ENCODE results near the gene FLRT1.

Gene FLRT1

DNA sequence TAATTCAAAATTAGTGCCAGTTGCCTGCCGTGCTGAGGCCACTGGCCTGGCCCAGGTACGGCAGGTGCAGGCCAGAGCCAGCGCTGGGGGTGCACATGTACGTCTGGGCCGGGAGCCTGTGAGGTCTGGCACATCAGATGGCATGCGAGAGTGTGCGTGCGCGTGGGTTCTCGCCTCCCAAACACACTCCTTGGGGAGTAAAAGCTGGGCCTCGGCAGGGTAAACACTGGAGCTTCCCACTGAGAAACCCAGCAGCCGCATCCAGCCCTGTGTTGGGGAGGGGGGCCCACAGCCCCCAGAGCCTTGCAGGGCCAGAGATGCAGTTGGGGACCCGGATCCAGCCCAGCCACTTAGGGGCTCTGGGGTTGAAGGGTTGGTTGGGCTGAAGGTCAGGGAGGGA, 37.8 kb downstream of the FLRT1 start:
- intact Hi-C loops (cut with DNase I) = no loop called here
- DNase-seq = peak in 4 of 42 donors; percentile 39 to 69 (median 58)

DNA sequence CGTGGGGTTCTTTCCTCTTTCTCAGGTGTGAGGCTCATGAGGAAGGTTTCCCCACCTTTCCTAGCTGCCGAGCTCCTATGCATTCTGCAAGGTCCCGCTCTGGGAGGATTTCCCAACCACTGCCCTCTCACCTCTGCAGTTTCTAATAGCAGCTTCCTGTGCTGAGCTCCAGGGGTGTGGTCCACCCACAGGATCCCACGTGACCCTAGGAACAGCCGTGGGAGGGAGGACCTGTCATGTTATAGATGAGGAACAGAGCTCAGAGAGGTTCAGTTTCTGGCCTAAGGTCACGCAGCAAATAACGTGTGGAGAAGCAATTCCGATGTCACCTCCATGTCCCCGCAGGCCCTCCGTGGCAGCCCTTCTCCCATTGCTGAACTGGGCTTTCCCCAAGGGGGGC, 38.5 kb downstream of the FLRT1 start:
- intact Hi-C loops (cut with DNase I) = no loop called here
- DNase-seq = peak in 41 of 42 donors; percentile 59 to 94 (median 84)

DNA sequence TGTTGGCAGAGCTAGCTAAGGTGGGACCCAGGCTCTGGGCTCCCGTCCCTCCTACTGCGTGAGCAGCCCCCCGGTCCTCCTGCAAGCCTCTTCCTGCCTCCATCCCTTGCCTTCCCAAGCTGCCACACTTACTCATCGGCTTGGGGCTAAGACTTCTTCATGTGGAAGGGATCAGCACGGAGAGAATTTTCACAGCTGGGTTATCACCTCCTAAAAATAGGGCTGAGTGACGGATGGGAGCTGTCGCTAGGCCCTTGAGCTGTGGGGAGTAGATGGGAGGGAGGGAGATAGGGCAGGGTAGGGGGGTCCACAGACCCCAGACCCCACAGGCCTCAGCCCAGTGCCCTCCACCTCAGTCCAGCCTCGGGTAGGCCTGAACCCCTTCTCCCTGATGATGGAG, 41.0 kb downstream of the FLRT1 start:
- intact Hi-C loops (cut with DNase I) = no loop called here
- DNase-seq = no peak

DNA sequence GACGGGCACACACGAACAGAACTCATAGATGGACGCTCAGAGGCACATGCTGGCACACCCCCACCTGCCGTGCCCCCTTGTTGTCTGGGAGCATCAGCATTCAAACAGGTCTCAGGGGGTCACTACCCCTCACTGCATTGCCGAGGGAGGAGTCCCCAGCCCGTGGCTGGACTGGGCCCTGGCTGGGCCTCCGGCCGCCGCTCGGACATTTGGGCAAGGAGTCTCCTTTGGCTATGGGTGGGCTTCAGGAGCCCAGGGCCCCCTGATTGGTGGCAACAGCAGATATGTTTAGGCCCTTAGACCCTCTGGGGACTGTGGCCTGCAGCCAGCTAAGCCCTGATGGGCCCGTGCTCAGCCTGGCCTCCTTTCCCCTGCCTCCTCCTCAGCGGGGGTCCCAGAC, 41.9 kb downstream of the FLRT1 start:
- intact Hi-C loops (cut with DNase I) = no loop called here
- no peak for DNase-seq

DNA sequence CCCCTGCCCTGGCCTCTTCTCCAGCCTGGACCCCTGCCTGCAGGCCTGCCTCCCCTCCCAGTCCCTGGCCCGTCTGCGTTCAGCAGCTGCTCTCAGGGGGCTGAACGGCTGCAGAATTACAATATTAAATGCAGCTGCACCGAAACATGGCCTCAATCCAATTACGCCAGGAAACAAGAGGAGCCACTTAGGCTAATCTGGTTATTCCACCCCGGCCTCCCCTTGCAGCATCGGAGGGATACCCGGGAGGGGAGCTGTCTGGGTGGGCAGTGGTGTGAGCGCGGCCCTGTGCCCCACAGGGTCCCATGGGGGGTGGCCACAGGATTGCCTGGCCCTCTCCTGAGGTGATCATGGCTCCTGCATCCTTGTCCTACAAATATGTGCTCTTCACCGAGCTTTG, 42.6 kb downstream of the FLRT1 start:
- intact Hi-C loops (cut with DNase I) = no loop called here
- peak in 1 of 42 donors; percentile 52 for DNase-seq

DNA sequence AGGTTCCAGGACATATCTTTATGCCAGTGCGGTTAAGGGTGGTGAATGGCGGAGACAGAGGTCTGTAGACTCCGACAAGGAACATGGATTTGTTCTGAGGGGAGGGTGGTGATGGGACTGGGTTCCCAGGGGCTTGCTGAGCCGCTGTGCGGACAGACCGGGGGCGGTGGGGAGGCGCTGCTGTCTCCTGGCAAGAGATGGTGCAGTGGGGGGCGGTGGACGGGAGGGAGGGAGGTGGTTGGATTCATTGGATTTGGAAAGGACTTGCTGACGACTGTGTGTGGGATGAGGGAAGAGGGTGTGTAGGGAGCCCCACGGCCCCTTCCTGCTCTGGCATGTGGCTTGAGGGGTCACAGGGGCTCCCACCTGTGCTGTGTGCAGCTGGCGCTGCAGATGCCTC, 43.2 kb downstream of the FLRT1 start:
- intact Hi-C loops (cut with DNase I) = no loop called here

DNA sequence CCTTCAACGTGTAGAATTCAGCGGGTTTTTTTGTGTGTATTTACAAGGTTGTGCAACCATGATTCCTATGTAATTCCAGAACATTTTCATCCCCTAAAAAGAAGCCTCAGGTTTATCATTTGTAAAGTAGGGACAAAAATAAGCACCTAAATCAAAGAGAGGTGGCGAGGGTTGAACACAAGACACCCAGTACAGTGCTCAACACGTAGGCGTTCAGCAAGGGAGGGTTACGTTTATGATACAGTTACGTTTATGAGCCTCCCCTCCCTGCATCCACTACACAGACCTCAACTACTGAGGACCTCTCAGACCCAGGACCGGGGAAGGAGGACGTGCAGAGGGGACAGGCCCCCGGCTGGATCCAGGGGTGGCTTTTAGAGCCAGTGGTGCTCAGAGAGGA, 44.7 kb downstream of the FLRT1 start:
- peak in 4 of 42 donors; percentile 48 to 71 (median 60) for DNase-seq
- intact Hi-C loops (cut with DNase I) = no loop called here

More for the DNA sequence above, 43.2 kb downstream of the FLRT1 start:
- no peak for DNase-seq

DNA sequence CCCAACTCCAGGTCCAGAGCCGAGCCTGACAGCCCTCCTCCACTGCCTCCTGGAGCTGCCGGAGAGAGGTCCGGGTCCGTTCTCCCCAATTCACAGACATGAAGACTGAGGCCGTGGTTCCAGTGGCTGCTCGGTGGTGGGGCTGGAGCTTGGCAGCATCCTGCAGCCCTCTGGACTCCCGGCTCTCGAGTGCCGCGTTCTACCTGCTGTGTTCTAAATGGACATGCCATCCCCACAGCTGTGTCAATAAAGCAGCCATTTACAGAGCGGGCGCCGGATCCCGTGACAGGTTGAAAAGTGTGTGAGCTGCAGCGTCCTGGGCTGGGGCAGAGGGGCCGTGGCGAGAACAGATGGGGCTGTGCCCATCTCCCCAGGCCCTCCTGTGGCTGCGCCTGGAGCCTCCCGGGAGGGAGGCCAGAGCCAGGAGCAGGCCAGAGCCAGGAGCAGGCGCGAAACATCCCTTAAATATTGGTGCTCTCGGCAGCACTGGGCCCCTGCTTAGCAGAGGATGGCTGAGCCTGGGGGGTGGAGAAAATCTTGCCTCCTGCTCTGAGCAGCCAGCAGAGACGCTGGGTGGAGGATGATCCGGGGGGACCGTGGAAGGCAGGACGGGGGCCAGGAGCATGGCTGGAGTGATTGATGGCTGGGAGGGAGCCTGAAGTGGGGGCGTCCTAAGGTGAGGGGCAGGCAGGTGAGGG, 46.2 kb downstream of the FLRT1 start:
- no peak for DNase-seq
- intact Hi-C loops (cut with DNase I) = no loop called here

DNA sequence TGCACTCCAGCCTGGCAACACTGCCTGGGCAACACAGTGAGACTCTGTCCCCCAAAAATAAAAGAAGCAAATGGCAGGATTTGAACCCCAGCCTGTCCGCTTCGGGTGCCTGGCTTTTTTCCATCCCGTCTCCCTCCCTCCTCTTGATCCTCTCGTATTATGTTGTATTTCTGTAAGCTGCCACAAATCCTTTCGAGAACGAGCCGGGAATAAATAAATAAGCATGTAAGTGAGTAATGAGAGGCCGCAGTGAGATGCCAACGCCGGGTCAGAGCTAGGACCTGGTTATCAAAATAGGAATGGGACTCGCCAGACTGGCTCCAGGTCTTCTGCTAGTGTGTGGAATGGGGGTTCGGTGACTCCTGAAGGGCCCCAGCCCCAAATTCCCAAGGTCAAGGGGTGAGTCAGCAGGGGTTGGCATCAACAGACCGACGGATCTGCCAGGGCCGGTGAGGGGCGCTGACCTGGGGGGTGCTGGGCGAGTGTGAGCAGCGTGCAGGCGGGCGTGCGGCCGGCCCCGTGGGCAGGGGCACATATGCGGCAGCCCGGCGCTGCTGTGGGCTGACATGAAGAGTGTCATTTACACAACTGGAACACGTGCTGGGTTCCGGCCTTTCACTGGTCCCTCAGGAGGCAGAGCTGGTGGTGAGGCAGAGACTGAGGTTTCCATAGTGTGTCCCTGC, 47.8 kb downstream of the FLRT1 start:
- intact Hi-C loops (cut with DNase I) = no loop called here
- DNase-seq = no peak

DNA sequence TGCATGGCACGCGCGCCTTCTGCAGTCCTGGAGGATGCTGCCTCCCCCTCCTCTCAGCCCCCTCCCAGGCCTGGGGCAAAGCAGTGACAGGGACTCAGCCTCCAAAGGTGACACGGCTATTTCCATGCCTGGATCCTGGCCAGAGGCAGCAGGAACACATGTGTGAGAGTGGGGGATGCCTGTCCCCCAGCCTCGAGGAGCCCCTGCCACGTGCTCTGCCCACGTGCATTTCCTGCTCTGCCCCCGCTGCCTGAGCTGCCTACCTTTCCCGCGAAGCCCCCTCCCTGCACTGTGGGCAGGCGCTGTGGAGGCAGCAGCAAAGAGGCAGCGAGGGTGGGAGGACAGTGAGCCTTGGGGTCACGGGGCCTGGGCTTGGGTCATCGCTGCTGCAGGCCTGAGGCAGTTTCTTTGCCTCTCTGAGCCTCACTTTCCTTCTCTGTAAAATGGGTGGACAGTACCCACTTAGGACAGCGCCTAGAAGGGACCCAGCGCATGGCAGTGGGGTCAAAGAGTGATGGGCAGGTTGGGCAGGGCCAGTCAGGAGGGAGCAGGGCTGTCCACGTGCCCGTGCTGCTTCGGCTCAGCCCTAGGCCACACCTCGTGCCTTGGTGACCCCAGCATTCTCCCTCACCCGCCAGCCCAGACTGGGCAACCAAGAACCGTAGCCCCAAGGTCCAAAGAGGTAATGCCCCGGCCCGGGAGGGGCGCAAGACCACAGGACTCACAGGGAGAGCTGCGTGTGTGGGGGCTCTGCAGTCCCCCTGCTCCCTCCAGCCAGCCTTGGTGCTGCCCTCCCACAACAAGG, 48.6 kb downstream of the FLRT1 start:
- intact Hi-C loops (cut with DNase I) = no loop called here
- DNase-seq = peak in 1 of 42 donors; percentile 38

DNA sequence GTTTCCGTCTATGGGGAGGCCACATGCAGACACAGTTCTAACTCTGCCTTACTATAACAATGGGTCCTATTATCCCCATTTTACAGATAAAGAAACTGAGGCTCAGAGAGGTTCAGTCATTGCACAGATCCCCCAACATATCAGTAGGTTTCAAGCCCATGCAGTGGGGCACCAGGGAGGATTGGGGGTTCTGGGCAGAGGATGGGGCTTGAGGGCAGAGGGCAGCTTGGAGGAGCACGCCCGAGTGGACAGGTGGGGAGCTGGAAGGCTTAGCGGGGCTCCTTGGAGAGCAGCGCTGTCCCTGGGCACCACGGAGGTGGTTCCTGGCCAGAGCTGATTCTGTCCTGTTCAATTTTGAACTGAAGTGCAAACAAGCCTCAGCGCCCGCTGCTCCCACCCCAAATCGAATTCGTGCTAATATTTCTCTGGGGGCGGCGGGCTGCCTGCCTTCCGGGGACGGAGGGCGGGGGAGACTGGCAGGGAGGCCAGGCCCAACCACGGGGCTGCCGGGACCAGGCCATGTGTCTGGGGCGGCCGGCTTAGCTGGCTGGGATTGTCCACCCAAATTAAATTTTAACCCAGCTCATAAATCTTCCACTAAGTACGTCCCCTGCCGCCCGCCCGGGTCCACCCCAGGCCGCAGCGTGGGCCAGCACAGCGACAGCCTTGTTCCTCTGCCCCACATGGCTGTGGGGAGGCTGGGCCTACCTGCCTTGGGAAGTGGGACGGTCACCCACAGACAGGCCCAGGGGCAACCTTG, 49.4 kb downstream of the FLRT1 start:
- intact Hi-C loops (cut with DNase I) = no loop called here
- no peak for DNase-seq
